AG04449 (cell line): ENCODE data around the gene ADAP1.

Source experiments
- CTCF ChIA-PET: fragments of 350-600 bp; formaldehyde crosslinking; extraction: SDS; loops from one replicate; lab custom pipeline; 2021; ENCODE audit warnings: antibody characterized with exemption; lab: Yijun Ruan, JAX
- POLR2A ChIA-PET: fragments of 400-600, 350-600 bp; formaldehyde crosslinking; extraction: SDS; loops from one replicate; lab custom pipeline; 2020; ENCODE audit warnings: antibody characterized with exemption, inconsistent platforms; lab: Yijun Ruan, JAX
- DNase-seq: peaks from one replicate; pipeline ENCODE4 v3.0.0-alpha.2; 2010; ENCODE audit warnings: low read depth, low spot score
- H3K4me3 ChIP-seq: 2 replicates; pipeline ENCODE4 v1.5.1; 2011; ENCODE audit warnings: low read depth, mild to moderate bottlenecking, control low read depth, low read length
- TF ChIP-seq, protein P1 (sequence below): IDR thresholded peaks from one replicate; pipeline ENCODE4 v1.5.1; 2011; ENCODE audit warnings: mild to moderate bottlenecking, moderate library complexity, low read length, control low read depth, inconsistent platforms; ENCODE audit not compliant: insufficient read depth; ENCODE audit errors: missing control alignments

The ADAP1 gene

DNA sequence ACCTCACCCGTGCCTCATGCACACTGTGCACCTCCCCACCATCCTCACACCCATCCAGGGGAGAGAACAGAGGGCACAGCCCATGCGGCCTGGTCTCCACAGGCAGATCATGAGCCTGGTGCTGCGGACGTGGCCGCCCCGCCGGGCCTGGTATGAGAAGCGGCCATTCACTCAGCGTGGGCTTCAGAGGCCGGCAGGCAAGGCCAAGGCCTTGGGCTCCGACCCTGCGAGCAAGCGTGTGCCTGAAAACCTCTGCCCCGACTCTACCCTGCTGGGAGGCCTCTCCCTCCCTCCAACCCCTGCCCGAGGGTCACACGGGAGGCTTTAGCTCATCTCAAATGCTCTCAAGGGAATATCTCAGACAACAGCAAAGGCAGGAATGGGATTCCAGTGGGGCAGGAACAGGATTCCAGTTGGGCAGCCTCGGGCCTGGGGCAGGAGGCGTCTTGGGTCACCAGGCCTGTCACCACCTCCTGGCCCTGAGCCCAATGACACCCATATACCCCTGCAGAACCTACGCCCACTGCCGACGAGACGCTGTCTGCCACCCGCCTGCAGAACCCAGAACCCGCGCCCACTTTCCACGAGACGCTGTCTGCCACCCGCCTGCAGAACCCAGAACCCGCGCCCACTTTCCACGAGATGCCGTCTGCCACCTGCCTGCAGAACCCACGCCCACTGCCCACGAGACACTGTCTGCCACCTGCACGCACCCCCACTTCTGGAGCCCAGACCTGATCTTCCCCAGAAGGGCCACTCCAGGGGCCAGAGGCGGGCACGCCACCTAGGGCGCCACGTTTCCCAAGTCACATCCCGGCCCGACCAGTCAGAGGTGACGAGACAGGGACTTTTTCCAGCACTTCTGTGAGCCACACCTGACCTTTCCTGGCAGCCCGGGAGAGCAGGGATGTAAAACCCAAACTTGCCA lies 38.9 kb downstream of the ADAP1 start:
- ChIA-PET CTCF (no interaction called here), POLR2A (no interaction called here)
- TF ChIP-seq, protein P1, sequence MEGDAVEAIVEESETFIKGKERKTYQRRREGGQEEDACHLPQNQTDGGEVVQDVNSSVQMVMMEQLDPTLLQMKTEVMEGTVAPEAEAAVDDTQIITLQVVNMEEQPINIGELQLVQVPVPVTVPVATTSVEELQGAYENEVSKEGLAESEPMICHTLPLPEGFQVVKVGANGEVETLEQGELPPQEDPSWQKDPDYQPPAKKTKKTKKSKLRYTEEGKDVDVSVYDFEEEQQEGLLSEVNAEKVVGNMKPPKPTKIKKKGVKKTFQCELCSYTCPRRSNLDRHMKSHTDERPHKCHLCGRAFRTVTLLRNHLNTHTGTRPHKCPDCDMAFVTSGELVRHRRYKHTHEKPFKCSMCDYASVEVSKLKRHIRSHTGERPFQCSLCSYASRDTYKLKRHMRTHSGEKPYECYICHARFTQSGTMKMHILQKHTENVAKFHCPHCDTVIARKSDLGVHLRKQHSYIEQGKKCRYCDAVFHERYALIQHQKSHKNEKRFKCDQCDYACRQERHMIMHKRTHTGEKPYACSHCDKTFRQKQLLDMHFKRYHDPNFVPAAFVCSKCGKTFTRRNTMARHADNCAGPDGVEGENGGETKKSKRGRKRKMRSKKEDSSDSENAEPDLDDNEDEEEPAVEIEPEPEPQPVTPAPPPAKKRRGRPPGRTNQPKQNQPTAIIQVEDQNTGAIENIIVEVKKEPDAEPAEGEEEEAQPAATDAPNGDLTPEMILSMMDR = no peak
- H3K4me3 ChIP-seq = no peak overlapping the region
- DNase-seq = no peak

DNA sequence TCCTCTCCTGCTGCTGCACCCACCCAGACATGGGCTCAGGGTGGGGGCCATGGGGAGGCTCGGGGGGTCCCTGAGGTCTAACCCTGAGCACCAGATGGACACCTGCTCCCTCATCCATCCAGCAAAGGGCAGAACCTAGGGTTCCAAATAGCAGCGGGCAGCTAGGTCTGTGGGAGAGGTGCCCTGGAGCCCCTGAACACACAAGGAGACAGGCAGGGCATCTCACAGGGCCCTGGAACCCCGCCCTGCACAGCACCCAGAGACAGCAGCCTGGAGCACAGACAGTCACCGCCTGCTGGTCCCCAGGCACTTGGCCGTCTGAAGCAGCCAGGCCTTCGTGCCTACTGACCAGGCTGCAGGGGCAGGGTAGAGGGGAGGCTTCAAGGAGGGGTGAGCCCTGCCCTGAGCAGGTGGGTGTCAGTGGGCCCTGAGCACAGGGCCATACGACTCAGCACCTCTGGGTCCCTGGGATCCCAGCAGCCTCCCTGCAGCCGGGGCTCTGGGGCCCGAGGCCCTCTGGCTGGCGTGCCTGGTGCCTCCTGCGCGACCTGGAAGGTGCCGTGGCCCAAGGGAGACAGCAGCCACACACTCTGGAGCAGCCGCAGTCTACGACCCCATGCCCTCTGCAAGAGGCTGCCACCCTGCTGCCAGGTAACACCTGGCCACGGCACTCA lies 39.8 kb downstream of the ADAP1 start:
- ChIA-PET POLR2A (no interaction called here), CTCF (no interaction called here)
- DNase-seq = no peak
- TF ChIP-seq, protein P1 = no peak
- H3K4me3 ChIP-seq = no peak overlapping the region

DNA sequence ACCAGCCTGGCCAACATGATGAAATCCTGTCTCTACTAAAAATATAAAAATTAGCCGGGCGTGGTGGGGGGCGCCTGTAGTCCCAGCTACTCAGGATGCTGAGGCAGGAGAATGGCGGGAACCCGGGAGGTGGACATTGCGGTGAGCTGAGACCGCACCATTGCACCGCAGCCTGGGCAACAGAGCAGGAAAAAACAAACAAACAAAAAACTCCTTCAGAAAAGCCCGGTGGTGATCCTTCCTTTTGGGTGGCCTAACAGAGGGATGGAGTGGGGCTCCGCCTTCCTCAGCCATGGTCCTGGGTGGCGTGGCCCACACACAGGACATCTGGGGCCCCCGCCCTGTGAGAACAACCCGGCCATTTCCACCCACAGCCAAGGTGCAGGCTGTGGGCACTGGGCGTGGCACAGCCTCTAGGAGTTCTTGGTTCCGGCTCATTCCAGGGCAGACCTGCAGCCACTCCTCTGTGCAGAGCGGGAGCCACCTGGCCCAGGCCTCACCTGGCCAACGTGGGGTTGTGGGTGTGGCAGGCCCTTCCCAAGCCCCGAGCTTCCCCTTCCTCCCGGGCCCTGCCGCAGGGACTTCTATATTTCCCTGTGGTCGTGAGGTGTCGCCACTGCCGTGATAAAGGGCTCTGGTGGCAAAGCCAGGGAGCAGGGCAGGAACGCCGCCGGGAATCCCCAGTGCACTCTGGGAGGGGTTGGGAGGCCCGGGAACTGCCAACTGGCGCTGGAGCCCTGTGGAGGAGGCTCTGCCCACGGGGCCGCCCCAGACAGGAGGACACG lies 40.6 kb downstream of the ADAP1 start:
- TF ChIP-seq, protein P1 = no peak
- no peak for DNase-seq
- no peak overlapping the region for H3K4me3 ChIP-seq
- ChIA-PET POLR2A (no interaction called here), CTCF (no interaction called here)

DNA sequence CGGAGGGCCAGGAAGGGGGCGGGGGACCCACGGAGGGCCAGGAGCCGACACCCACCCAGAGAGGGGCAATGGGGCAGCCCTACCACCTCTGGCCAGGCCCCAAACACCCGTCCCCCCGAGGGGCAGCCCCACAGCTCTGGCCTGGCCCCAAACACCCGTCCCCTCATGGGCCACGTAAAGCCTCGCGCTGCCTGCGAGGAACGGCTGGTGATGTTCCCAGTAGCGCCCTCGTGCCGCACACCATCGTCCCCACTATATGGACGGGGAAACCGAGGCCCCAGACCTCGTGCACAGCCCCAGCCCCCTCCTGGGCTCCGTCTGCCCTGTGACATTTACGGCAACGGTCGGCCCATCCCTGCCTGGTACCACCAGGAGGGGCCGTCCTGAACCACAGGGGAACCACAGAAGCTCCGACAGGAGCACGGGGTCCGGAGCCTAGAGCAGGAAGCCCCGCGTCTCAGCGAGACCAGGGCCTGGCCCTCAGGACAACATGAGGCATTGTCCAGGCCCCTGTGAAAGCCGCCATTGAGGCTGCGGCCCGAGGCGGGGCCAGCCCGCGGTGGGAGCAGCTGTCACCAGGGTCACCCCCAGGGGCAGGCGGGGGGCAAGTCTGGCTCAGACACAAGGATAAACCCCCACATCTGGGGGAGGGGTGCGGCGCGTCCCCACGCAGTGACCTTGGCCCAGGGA lies 42.5 kb downstream of the ADAP1 start:
- no peak for DNase-seq
- POLR2A ChIA-PET = no interaction called here
- TF ChIP-seq, protein P1 = no peak
- no peak overlapping the region for H3K4me3 ChIP-seq
- CTCF ChIA-PET = interaction anchor here (1.0 to 1.2 kb wide), 2 partner anchors 265 to 271 kb away, joined by 3 to 4 read pairs; no protein-coding TSS in a partner anchor

DNA sequence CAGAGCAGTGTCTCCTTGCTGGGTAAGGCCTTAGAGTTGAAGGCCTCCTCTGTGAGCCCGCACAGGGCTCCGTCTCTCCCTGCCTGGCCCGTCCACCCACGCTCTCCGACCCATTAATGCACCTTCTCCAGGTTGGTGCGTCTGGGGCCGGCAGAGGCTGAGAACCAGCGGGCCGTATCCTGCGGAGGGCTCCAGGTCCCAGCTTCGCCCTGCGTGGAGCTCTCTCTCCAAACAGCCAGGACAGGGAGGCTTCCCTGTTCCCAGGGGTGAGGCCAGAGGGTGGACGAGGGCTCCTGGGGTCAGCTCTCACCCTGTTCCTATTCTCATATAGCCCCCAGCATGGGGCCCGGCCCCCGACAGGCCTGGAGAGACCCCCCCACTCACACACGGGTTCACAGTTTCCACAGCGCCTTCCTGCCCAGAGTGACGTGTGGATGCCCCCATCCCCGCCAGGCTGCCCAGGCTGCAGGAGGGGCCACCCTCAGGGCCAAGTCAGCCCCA lies 43.5 kb downstream of the ADAP1 start:
- no peak for DNase-seq
- POLR2A ChIA-PET = no interaction called here
- no peak overlapping the region for H3K4me3 ChIP-seq
- TF ChIP-seq, protein P1 = no peak
- CTCF ChIA-PET = interaction anchor here (1.1 to 2.0 kb wide), 5 partner anchors 16 to 266 kb away, joined by 3 to 13 read pairs (median 5); no protein-coding TSS in a partner anchor
